ENCODE data around the gene CARD11.

- TF ChIP-seq, protein P1, sequence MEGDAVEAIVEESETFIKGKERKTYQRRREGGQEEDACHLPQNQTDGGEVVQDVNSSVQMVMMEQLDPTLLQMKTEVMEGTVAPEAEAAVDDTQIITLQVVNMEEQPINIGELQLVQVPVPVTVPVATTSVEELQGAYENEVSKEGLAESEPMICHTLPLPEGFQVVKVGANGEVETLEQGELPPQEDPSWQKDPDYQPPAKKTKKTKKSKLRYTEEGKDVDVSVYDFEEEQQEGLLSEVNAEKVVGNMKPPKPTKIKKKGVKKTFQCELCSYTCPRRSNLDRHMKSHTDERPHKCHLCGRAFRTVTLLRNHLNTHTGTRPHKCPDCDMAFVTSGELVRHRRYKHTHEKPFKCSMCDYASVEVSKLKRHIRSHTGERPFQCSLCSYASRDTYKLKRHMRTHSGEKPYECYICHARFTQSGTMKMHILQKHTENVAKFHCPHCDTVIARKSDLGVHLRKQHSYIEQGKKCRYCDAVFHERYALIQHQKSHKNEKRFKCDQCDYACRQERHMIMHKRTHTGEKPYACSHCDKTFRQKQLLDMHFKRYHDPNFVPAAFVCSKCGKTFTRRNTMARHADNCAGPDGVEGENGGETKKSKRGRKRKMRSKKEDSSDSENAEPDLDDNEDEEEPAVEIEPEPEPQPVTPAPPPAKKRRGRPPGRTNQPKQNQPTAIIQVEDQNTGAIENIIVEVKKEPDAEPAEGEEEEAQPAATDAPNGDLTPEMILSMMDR (conservative IDR thresholded peaks at IDR 0.05 in 1 of 2, IDR thresholded peaks at IDR 0.05 in 1 of 2; ENCODE audit: extremely low read depth in 1 of 2, insufficient read depth in 1 of 2, low read depth in 1 of 2, low read length in 2 of 2): no peak
- no peak for TF ChIP-seq EZH2 (IDR thresholded peaks at IDR 0.05; ENCODE audit: borderline replicate concordance, low read length)
Observed at GRCh38 chr7:2923291-2923781, 120.3 kb downstream of the CARD11 start.
